Ishikawa (cell line): ENCODE measurements around the gene TSHZ3.

Source experiments
- CEBPB ChIP-seq: IDR thresholded peaks from 2 replicates; pipeline ENCODE4 v1.6.1; 2012
- CREB1 ChIP-seq: IDR thresholded peaks from 2 replicates; pipeline ENCODE4 v1.6.1; 2012; ENCODE audit warnings: low read depth
- EGR1 ChIP-seq: IDR thresholded peaks from 2 replicates; pipeline ENCODE4 v1.6.1; 2012
- EP300 ChIP-seq: IDR thresholded peaks from 2 replicates; pipeline ENCODE4 v1.6.1; 2012; ENCODE audit warnings: borderline replicate concordance
- FOXM1 ChIP-seq: IDR thresholded peaks from 2 replicates; pipeline ENCODE4 v1.6.1; 2012; ENCODE audit warnings: low read depth, borderline replicate concordance
- MAX ChIP-seq: IDR thresholded peaks from 2 replicates; pipeline ENCODE4 v1.6.1; 2012
- NFIC ChIP-seq: IDR thresholded peaks from 2 replicates; pipeline ENCODE4 v1.6.1; 2012
- RAD21 ChIP-seq: IDR thresholded peaks from 2 replicates; pipeline ENCODE4 v1.6.1; 2012; ENCODE audit warnings: low read depth
- REST ChIP-seq: IDR thresholded peaks from 2 replicates; pipeline ENCODE4 v1.6.1; 2012; ENCODE audit warnings: low read depth, mild to moderate bottlenecking
- TAF1 ChIP-seq: IDR thresholded peaks from 2 replicates; pipeline ENCODE4 v1.6.1; 2012; ENCODE audit warnings: low read depth, mild to moderate bottlenecking
- TCF12 ChIP-seq: IDR thresholded peaks from 2 replicates; pipeline ENCODE4 v1.6.1; 2012; ENCODE audit warnings: low read depth
- TEAD4 ChIP-seq: IDR thresholded peaks from 2 replicates; pipeline ENCODE4 v1.6.1; 2012
- USF1 ChIP-seq: IDR thresholded peaks from 2 replicates; pipeline ENCODE4 v1.6.1; 2012
- YY1 ChIP-seq: IDR thresholded peaks from 2 replicates; pipeline ENCODE4 v1.6.1; 2012; ENCODE audit warnings: low read depth
- ZBTB7A ChIP-seq: IDR thresholded peaks from 2 replicates; pipeline ENCODE4 v1.6.1; 2012; ENCODE audit warnings: low read depth

Gene TSHZ3

GRCh38 chr19:31312677-31313244 lies 36.5 kb downstream of the TSHZ3 start:
- TF ChIP-seq ZBTB7A (no peak), MAX (no peak), TCF12 (no peak), NFIC (no peak), EGR1 (no peak), USF1 (no peak), TEAD4 (no peak), CREB1 (no peak), RAD21 (no peak), YY1 (no peak), FOXM1 (no peak), REST (no peak), TAF1 (no peak), CEBPB (no peak), EP300 (no peak)

- TF ChIP-seq TCF12 (no peak), USF1 (no peak)
Measured at GRCh38 chr19:31312009-31312676, 37.1 kb downstream of the TSHZ3 start.

GRCh38 chr19:31310432-31311133 lies 38.7 kb downstream of the TSHZ3 start:
- TF ChIP-seq CREB1, result no peak
- no peak for TF ChIP-seq USF1
- TF ChIP-seq RAD21, result no peak
- no peak for TF ChIP-seq TCF12

- TF ChIP-seq TAF1, result no peak
- no peak for TF ChIP-seq TCF12
- no peak for TF ChIP-seq CREB1
- TF ChIP-seq TEAD4, result no peak
- TF ChIP-seq REST, result no peak
- TF ChIP-seq USF1, result no peak
- TF ChIP-seq YY1, result no peak
- TF ChIP-seq CEBPB, result no peak
- TF ChIP-seq FOXM1, result no peak
Measured at GRCh38 chr19:31308781-31309180, 40.5 kb downstream of the TSHZ3 start.

- TF ChIP-seq EP300 (no peak), REST (no peak), TEAD4 (no peak), CEBPB (no peak), TCF12 (no peak), NFIC (no peak), MAX (no peak), FOXM1 (no peak), USF1 (no peak), EGR1 (no peak), ZBTB7A (no peak), RAD21 (no peak), CREB1 (no peak), YY1 (no peak), TAF1 (no peak)
Measured at GRCh38 chr19:31307071-31307669, 42.1 kb downstream of the TSHZ3 start.
